GM12878 (cell line): Measurements from ENCODE around the gene TBC1D32.

ENCODE experiments used
- ATF3 ChIP-seq: IDR thresholded peaks from 2 replicates; pipeline ENCODE4 v1.6.1; 2011; ENCODE audit warnings: low read depth, mild to moderate bottlenecking, low read length, moderate library complexity, borderline replicate concordance; ENCODE audit errors: extremely low read depth
- CTCF ChIP-seq, 3 experiments: IDR thresholded peaks in 2 of 3; conservative IDR thresholded peaks in 1 of 3; 2 replicates each; pipeline ENCODE4 v1.5.1; 2011; ENCODE audit warnings: low read depth in 3 of 3, low read length in 3 of 3, mild to moderate bottlenecking in 3 of 3, control low read depth in 2 of 3, moderate library complexity in 2 of 3, inconsistent platforms in 1 of 3, mixed read lengths in 1 of 3; ENCODE audit not compliant: control insufficient read depth in 2 of 3, insufficient read depth in 1 of 3; ENCODE audit errors: extremely low read depth in 1 of 3
- EED ChIP-seq: sonication (generic); IDR thresholded peaks from 2 replicates; pipeline ENCODE4 v1.6.1; 2016; ENCODE audit warnings: antibody characterized with exemption, low read depth
- EP300 ChIP-seq, 2 experiments: fragments of 150-350 bp in 1 of 2; IDR thresholded peaks; 2 replicates each; pipeline ENCODE4 v1.6.1; 2011 to 2012; ENCODE audit warnings: low read depth in 2 of 2, low read length in 2 of 2, borderline replicate concordance in 1 of 2, improper control_type of control experiment in 1 of 2, inconsistent platforms in 1 of 2; ENCODE audit not compliant: control insufficient read depth in 1 of 2
- FOXK2 ChIP-seq: fragments of 450-650 bp; IDR thresholded peaks from 2 replicates; pipeline ENCODE4 v1.6.1; 2017; ENCODE audit warnings: mild to moderate bottlenecking, moderate library complexity
- GABPA ChIP-seq: IDR thresholded peaks from 2 replicates; pipeline ENCODE4 v1.6.1; 2014; ENCODE audit warnings: antibody characterized with exemption, low read depth, mild to moderate bottlenecking, inconsistent platforms
- NFIC ChIP-seq: IDR thresholded peaks from 2 replicates; pipeline ENCODE4 v1.6.1; 2012; ENCODE audit warnings: low read depth, mild to moderate bottlenecking, inconsistent platforms, low read length, moderate library complexity
- NFYA ChIP-seq: IDR thresholded peaks from 2 replicates; pipeline ENCODE4 v1.6.1; 2011; ENCODE audit warnings: low read depth, mild to moderate bottlenecking, low read length, improper control_type of control experiment, borderline replicate concordance
- USF2 ChIP-seq: IDR thresholded peaks from 2 replicates; pipeline ENCODE4 v1.6.1; 2011; ENCODE audit warnings: low read depth, low read length, improper control_type of control experiment, borderline replicate concordance
- TF ChIP-seq, protein P1 (sequence below): IDR thresholded peaks from 2 replicates; pipeline ENCODE4 v1.6.1; 2011; ENCODE audit warnings: mild to moderate bottlenecking, low read depth, low read length, moderate library complexity; ENCODE audit not compliant: insufficient replicate concordance

GRCh38 chr6:121188356-121188755 is 145.9 kb downstream of the TBC1D32 start:
- TF ChIP-seq, protein P1, sequence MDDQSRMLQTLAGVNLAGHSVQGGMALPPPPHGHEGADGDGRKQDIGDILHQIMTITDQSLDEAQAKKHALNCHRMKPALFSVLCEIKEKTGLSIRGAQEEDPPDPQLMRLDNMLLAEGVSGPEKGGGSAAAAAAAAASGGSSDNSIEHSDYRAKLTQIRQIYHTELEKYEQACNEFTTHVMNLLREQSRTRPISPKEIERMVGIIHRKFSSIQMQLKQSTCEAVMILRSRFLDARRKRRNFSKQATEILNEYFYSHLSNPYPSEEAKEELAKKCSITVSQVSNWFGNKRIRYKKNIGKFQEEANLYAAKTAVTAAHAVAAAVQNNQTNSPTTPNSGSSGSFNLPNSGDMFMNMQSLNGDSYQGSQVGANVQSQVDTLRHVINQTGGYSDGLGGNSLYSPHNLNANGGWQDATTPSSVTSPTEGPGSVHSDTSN: no peak
- no peak for TF ChIP-seq CTCF (IDR thresholded peaks at IDR 0.05 in 2 of 3, conservative IDR thresholded peaks at IDR 0.05 in 1 of 3; ENCODE audit: control insufficient read depth in 2 of 3, extremely low read depth in 1 of 3, insufficient read depth in 1 of 3, low read depth in 3 of 3, low read length in 3 of 3)
- no peak for TF ChIP-seq ATF3
- no peak for TF ChIP-seq USF2
- TF ChIP-seq EED: no peak
- no peak for TF ChIP-seq NFIC
- TF ChIP-seq GABPA: no peak
- TF ChIP-seq EP300 (IDR thresholded peaks at IDR 0.05; ENCODE audit: borderline replicate concordance in 1 of 2, control insufficient read depth in 1 of 2, low read depth in 2 of 2, low read length in 2 of 2): no peak
- no peak for TF ChIP-seq FOXK2
- TF ChIP-seq NFYA: no peak
